Stimulated activated CD4-positive, alpha-beta T cell treated with anti-CD3 and anti-CD28 coated beads, TNF-alpha, amount 100 ng/mL, for 24 hours (primary cell): ENCODE results near the gene HNRNPUL1.
"Not testable (repeated sequence)": the region's sequence is repeated elsewhere in the genome, so short reads cannot be mapped to it uniquely, and the experiment has no call there.

Experiments used
- DNase-seq, 3 experiments: peaks; one replicate each; pipeline ENCODE4 v3.0.0-alpha.2; 2020; ENCODE audit warnings: low read depth in 3 of 3

The HNRNPUL1 gene

DNA sequence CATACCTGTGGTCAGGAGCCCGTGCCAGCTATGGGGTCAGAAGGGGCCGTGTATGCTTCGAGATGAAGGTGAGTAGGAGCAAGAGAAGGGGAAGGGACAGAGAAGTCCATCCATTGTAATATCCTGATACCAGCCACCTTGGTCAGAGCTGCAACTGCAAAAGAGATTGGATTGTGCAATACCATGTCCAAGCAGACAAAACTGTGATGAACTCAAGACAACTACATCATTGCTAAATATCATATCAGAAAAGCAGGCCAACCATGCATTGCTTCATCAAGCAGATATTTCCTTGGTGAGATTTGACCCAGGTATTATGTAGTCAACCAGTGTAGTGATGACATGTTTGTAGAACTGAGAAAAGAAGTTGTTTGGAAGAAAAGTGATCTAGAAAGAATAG is 12.1 kb downstream of the HNRNPUL1 start:
- DNase-seq: no peak

DNA sequence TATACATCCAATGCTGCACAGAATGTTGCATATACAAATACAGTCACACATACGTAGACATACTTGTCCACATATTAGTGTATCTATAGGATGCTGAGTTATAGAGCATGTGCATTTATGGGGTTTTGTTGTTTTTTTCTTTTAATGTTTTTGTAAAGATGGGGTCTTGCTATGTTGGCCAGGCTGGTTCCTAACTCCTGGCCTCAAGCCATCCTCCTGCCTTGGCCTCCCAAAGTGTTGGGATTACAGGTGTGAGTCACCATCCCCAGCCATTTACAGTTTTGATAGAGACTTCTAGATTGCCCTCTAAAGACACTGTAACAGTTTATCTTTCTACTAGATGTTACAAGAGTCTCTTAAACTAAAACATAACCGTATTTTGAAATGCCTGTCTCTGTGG is 14.3 kb downstream of the HNRNPUL1 start:
- no peak for DNase-seq

DNA sequence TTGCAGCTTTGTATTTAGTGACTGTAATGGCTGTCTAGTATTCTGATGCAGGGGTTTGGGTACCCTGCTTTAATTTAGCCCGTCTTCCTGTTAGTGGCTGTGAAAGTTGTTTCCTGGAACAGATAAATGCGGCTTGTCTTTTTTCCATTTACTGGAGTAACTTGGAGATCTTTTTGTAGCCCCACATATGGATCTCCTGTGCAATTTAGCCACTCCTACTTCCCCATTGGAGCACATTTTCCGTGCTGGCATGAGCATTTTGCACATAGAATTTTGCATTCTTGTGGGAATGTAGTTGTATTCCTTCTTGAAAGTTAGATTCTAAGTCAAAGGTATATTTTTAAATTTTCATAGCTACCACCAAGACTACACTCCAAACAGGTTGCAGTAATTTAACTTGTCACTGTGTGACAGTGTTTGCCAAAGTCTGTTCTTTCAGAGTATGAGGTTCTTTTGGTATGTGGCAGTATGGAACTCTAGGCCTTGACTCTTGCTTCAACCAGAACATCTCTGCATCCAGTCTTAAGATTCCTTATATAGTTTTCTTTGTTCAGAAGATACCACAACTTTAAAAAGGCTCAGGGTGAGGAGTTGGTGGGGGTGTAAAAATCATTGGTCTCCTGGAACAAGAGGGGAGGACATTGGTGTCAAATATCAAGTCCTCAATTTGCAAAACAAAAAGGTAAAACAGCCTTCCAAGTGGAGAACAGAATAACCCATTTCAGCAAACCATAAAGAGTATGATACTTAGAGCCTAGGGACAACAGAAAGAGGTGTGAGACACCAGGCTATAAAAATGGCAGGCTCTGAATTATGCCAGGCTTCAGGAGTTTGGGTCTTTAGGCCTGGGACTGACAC is 24.7 kb downstream of the HNRNPUL1 start:
- DNase-seq: no peak

DNA sequence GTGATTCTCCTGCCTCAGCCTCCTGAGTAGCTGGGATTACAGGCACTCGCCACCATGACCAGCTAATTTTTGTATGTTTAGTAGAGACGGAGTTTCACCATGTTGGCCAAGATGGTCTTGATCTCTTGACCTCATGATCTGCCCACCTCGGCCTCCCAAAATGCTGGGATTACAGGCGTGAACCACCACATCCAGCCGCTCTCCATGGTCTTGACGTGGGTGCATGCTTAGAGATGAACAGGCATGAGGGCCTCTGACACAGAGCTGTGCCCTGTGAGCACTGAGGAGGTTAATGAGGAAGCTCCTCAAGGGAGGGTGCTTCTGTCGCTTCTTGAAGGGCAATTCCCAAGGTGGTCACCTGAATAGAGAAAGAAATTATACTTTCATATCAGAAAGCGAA is 25.6 kb downstream of the HNRNPUL1 start:
- not testable (repeated sequence) for DNase-seq

DNA sequence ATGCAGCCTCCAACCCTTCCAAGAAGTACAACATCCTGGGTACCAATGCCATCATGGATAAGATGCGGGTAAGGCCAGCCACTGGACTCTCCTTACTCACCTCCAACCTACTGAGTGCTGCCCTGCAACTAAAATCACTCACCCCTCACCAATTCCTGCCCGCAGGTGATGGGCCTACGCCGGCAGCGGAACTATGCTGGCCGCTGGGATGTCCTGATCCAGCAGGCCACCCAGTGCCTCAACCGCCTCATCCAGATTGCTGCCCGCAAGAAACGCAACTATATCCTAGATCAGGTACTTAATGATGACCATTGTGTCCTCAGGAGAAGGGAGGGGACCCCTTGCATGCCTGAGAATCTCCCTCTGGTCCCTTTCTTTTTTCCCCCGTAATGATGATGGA is 30.2 kb downstream of the HNRNPUL1 start:
- no peak for DNase-seq

DNA sequence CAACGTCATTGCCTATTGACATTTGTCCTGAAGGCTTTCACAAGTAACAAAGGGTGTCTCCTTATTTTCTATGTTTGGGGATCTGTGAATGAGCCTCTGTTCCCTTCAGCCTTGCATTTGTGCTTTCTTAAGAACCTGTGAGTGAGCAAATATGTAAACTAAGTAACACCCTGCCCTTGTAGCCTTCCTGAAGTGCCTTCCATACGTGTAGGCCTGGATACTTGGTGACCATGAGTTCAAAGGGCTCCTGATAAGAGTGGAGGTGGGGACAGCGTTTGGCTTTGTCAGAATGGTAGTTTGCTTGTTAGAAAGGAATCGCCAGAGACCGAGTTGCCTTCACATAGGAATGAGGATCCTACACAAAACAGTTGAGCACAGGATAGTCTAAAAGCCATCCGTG is 31.3 kb downstream of the HNRNPUL1 start:
- no peak for DNase-seq

DNA sequence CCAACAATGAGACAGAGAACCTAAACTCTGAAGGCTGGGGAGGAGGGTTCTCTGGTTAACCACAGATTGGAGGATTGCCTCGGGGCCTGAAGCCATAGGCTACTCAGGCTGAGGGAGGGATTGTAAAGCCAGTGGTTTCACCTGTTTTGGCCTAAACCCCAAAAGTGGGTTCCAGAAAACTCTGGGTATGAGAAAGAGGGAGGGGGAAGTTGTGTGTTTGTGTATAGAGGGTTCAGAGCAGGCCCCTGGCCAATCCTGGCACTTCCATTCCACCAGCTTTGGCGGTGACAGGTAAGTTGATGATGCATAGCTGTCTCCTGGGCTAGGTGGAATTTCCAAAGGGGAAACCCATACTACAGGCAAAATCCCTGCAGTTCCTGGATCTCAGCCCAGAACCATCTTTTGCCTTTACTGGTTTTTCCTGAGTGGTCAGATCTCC is 32.3 kb downstream of the HNRNPUL1 start:
- DNase-seq: no peak

DNA sequence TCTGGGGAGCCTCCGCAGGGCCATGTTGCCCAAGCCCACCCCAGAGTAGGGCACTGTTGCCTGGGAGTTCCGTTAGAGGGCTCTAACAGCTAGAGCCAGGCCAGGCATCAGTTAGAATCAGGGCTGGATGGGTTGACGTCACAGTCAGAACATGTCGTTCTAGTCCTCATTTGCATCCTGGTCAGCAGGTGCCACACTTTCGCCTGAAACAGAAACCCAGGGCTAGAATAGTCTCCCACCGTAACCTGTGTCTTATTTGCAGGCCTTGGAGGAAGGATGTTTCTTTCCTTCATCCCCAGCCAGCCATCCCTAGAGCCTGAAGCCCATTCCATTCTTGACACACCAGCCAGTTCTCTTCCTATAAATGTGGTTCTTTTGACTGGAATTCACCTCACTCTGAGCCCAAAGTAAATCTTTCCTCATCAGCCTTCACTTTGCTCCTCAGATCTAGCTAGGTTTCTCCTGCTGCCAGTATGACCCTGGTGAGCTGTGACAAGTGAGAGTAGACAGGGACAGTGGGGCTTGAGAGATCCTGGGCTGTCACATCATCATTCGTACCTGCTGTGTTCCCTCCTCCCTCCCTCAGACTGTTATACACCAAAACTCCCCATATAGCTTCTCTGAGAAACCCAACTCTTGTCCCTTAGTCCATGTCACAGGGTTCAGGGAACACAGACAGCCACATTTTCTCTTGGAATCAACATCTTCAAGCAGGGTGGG is 33.6 kb downstream of the HNRNPUL1 start:
- no peak for DNase-seq

DNA sequence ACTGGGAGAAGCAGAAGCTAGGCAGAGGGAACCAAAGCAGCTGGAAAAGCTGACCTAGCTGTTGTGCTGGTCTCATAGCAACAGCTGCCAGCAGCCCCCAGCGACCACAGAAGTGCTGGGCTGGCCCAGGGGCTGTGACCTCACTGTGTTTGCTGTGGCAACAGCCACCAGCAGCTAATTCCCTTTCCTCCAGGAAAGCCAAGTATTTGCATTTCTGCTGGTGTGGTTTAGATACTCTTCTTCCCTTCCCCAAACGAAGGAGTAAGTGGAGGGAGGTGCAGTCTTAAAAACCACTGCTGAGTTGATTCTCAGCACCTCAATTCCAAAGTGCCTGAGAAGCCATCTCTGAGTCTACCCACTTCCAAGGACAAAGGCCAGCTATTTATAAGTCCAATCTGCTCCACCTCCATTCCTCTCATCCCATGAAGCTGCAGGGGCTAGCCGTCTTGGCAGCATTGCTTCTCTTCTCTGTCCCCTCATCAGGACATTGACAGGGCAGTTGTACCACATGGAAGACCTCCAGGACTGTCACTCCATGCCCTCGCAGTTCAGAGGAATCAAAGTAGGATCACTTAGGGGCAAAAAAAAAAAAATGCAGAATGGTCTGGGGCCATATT is 34.3 kb downstream of the HNRNPUL1 start:
- DNase-seq: no peak

DNA sequence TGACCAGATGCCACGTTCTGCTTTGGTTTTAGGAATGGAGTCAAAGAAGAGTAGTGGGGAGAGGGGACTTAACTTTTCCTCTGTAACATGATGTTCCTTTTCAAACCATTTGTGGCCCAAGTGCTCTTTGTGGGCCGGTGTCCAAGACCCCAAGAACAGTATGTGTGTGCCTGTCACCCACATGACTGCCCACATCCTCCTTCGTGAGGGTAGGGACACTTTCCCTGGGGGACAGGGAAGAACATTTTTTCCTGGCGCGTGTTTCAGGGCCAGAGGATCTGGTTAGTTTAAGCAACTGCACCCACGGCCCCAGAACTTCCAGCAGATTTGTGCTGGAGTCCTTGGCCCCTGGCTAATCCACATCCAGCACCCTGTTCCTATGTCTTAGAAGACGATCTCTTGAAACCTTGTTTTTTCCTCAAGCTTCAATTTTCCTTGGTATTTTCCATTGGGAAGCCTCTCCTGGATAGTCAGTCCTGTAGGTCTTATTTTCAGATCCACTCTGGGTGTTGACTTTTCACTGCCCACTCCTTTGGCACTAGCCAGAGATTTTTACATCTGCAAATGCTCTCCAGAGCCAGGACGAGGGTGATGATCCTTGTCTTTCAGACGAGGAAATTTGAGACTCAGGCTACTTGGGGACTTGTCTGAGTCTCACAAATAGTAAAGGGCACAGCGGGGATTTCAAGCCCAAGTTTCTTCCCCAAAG is 35.0 kb downstream of the HNRNPUL1 start:
- no peak for DNase-seq

DNA sequence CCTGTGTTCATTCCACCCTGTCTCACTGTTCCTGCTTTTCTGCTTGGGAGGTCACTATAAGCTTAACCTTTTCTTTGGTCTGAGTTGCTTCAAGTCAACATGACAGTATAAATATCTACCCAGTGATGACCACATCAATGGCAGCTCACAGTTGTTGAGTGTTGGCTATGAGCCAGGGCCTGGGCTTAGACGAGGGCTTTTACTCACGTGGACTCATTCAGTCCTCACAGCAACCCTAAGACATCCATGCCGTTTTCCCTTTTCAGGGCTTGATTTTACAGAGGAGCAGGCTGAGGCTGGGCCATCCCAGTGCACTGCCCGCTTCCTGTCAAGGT is 35.5 kb downstream of the HNRNPUL1 start:
- DNase-seq: no peak

DNA sequence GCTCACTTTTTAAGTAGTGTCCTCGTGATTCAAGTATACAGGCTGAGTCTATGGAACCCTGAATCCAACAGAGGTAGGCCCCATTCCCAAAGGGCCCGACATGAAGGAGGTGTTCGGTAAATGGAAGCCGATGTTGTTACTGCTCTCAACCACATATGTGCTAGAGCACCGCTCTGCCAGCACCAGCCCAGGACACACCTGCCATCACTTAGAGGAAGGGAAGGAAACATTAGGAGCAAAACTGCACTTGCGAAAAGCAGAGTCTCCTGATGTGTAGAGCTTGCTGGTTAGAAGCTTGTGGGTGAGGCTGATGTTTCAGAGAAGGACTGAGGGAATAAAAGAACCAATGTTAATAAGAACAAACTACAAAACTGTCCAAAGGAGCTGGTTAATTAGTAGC is 36.4 kb downstream of the HNRNPUL1 start:
- DNase-seq: no peak

DNA sequence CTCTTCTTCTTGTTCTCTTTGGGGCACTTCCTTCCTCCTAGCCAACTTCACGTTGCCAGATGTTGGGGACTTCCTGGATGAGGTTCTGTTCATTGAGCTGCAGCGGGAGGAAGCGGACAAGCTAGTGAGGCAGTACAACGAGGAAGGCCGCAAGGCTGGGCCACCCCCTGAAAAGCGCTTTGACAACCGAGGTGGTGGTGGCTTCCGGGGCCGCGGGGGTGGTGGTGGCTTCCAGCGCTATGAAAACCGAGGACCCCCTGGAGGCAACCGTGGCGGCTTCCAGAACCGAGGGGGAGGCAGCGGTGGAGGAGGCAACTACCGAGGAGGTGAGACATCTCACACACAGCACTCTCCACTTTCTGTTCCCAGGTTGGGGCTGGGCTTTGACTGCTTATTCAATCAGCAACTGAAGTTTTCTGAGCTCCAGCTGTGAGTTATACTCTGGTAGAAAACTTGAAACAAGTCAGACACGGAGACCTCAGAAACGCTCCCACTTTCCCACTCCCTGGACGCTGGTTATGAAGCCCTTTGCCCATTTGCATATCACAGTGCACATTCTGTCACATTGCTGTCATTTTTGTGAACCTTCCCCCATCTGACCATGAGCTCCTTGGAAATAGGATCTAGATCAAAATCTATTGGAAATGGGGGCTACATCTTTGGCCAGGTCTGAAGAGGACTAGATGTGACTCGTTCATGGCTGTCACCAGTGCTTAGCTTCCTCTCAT is 38.6 kb downstream of the HNRNPUL1 start:
- peak; percentile 36 to 70 (median 47) for DNase-seq

DNA sequence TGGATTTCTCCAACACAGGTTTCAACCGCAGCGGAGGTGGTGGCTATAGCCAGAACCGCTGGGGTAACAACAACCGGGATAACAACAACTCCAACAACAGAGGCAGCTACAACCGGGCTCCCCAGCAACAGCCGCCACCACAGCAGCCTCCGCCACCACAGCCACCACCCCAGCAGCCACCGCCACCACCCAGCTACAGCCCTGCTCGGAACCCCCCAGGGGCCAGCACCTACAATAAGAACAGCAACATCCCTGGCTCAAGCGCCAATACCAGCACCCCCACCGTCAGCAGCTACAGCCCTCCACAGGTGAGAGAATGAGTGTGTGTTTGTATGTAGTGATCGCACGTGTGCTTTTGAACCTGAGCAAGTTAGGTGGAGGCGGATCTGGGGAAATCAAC is 39.8 kb downstream of the HNRNPUL1 start:
- no peak for DNase-seq

DNA sequence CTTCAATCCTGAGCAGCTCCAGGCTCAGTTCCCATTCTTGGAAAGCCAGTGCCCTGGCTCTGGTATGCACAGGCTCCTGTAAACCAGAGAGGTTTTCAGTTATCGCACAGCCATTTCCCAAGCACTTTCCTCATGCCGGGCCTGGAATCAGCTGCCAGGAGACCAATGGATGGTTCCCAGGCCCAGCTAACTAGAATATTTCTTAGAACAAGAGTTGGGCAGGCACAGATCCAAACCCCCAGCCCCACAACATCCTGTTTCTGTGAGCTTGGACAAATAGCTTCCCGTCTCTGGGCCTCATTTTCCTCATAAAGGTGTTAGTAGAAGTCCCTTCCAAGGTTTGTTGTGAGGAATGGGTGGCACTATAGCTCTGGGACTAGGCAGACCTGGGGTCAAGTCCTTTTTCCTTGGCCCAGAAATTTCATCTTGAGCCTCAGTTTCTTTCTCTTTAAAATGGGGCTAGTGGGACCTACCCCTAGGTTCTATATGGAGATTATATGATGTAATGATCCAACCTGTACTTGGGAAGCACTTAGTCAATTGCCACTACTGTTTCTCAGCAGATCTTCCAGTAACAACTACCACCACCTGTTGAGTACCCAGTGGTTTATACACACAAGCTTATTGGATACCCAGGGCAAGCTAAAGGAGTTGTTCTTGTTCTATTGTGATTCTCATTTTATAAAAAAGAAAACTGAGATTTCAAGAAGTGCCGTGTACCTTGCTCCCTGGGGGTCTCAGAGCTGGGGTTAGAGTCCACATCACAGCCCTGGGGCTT is 40.7 kb downstream of the HNRNPUL1 start:
- no peak for DNase-seq

DNA sequence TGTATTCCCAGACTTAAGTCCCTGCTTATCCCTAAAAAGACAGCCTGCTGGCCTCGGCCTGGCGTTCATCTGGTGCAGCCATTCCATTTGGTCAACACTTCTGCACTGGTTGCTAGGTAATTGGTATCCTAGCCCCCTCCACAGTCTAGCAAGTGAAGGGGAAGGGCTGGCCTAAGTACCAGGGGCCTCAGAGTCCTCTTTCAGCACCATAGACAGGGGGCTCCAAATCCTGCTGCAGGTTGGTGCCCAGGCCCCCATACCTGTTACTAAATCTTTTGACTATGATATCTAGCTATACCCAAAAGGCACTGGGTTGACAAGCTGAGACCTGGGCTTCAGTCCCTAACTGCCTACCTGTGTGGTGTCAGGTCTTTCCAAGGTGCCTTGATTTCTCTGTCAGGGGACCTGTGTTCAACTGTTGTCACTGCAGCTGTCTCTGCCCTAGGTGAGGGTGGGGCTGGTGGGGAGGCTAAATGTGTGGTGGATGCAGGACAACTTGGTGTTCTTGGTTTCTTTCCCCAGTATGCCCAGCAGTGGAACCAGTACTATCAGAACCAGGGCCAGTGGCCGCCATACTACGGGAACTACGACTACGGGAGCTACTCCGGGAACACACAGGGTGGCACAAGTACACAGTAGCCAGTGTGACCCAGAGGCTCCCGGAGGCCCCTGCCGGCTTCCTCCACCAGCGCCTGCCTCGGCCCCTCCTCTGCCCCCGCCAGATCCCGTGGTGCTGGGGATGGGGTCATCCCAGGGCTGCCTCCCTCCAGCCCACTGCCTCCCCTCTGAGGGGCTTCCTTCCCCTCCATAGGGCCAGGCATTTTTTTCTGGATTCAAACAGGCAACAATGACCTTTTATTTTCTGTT is 42.0 kb downstream of the HNRNPUL1 start:
- DNase-seq: no peak

DNA sequence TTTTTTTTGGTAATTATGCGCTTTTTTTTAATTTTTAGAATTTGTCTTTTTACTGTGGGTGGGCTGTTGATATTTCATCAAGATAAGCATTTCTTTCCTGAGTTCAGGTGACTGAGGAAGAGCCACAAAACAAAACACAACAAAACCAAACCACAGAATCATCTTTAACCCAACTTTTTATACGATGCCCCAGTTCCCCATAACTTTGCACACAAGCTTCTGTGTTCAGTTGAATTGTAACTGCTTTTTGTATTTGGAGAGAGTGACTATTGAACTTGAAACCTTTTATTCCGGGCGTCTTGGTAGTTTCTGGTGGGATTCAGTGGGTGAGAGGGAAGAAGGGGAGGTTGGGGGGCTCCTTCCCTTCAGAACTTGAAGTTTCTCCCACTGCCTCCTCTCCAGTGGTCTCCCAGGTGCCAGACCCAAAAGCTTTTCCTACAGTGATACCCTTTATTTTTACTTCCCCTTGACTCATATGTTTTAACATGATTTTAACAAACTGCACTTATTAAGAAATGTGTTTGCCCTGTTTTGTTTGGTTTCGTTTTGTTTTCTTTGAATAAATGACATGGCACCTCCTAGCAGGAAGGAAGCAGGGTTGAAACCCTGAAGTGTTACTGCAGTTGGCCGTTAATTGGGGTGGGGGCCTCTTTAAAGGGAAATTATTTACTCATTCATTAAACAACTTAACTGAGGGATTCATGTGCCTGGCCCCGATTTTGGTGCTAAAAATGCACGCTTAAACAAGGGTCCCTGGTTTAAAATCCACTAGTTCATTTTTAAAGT is 43.1 kb downstream of the HNRNPUL1 start:
- no peak for DNase-seq

DNA sequence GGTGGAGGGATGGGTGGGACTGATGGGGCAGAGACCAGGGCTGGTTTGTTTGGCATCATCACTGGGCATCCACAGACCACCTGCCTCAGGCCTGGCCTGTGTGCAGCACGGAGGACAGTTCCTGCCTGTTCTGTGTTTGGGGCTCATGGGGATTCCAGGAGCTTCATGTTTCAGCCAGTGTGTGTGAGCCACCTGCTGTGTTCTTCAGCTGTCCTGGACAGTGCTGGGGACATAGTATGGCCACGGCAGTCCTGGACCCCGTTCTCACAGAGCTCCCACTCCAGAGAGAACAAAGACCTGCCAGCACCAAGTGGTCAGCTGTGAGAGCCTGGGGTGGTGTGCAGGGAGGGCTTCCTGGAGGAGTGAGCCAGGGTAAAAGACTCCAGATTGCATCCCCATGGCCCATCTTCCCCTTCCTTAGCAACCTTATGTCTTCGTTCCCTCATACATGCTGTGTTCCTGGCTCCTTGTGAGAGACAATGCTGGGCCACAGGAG is 43.8 kb downstream of the HNRNPUL1 start:
- no peak for DNase-seq
